SK-N-SH (cell line): ENCODE results near the gene PEX11G. TPM values are rescaled to one million over a fixed set of nuclear protein-coding genes. Genes with fewer than 3 reads are reported as not detected.

Source experiments
- CTCF ChIA-PET: fragments of 300-600, 350-600 bp; formaldehyde crosslinking; extraction: SDS; loops from one replicate; lab custom pipeline; 2021; lab: Yijun Ruan, JAX
- POLR2A ChIA-PET: fragments of 350-600 bp; sonication (Branson Sonifier 250); formaldehyde crosslinking; extraction: SDS; loops from one replicate; lab custom pipeline; 2020; ENCODE audit warnings: antibody characterized with exemption, inconsistent platforms; lab: Yijun Ruan, JAX
- DNase-seq: peaks from one replicate; pipeline ENCODE4 v3.0.0; 2012
- H2AFZ ChIP-seq: fragments of 200-600 bp; sonication (generic); 2 replicates; pipeline ENCODE4 v1.8.1; 2016; ENCODE audit warnings: antibody characterized with exemption, mild to moderate bottlenecking, low read depth
- H3F3A ChIP-seq: fragments of 200-600 bp; sonication (generic); replicated peaks from 2 replicates; pipeline ENCODE3; 2016; ENCODE audit warnings: antibody characterized with exemption, mild to moderate bottlenecking; ENCODE audit not compliant: insufficient read depth
- H3K27ac ChIP-seq, 2 experiments: fragments of 200-500 bp in 1 of 2; fragments of 200-600 bp in 1 of 2; sonication (Bioruptor generic) in 1 of 2; sonication (generic), shearing (Covaris generic) in 1 of 2; 2 replicates each; pipeline versions ENCODE4 v1.5.1 to v1.6.1; 2014 to 2016; ENCODE audit warnings: low read depth in 2 of 2, inconsistent platforms in 1 of 2, low read length in 1 of 2, mild to moderate bottlenecking in 1 of 2, mixed read lengths in 1 of 2
- H3K27me3 ChIP-seq: fragments of 200-600 bp; sonication (generic), shearing (Covaris generic); 2 replicates; pipeline ENCODE4 v1.6.1; 2016; ENCODE audit warnings: mixed run types; ENCODE audit not compliant: insufficient read depth
- H3K36me3 ChIP-seq, 2 experiments: fragments of 200-500 bp in 1 of 2; fragments of 200-600 bp in 1 of 2; sonication (Bioruptor generic) in 1 of 2; sonication (generic) in 1 of 2; replicated peaks in 1 of 2; 2 replicates each; pipeline versions ENCODE3 to v1.5.1; 2014 to 2016; ENCODE audit warnings: low read length in 1 of 2, mild to moderate bottlenecking in 1 of 2; ENCODE audit not compliant: insufficient read depth in 2 of 2, control insufficient read depth in 1 of 2
- H3K4me1 ChIP-seq, 2 experiments: fragments of 200-500 bp in 1 of 2; fragments of 200-600 bp in 1 of 2; sonication (Bioruptor generic) in 1 of 2; sonication (generic), shearing (Covaris generic) in 1 of 2; 2 replicates each; pipeline versions ENCODE4 v1.5.1 to v1.6.1; 2014 to 2016; ENCODE audit warnings: low read depth in 1 of 2, low read length in 1 of 2, mixed run types in 1 of 2; ENCODE audit not compliant: insufficient read depth in 2 of 2, control insufficient read depth in 1 of 2
- H3K4me2 ChIP-seq: fragments of 200-600 bp; sonication (generic), shearing (Covaris generic); 2 replicates; pipeline ENCODE4 v1.6.1; 2017; ENCODE audit warnings: mixed run types
- H3K4me3 ChIP-seq, 2 experiments: fragments of 200-500 bp in 1 of 2; fragments of 200-600 bp in 1 of 2; sonication (Bioruptor generic) in 1 of 2; sonication (generic), shearing (Covaris generic) in 1 of 2; 2 replicates each; pipeline versions ENCODE4 v1.5.1 to v1.8.1; 2014 to 2016; ENCODE audit warnings: low read depth in 2 of 2, inconsistent platforms in 1 of 2, low read length in 1 of 2, mild to moderate bottlenecking in 1 of 2, mixed read lengths in 1 of 2, moderate library complexity in 1 of 2
- H3K79me2 ChIP-seq: fragments of 200-600 bp; sonication (generic); 2 replicates; pipeline ENCODE4 v1.8.1; 2017; ENCODE audit warnings: mild to moderate bottlenecking; ENCODE audit not compliant: insufficient read depth
- H3K9ac ChIP-seq: fragments of 200-600 bp; sonication (generic); 2 replicates; pipeline ENCODE4 v1.6.1; 2017; ENCODE audit warnings: mixed run types
- H3K9me2 ChIP-seq: fragments of 200-600 bp; sonication (generic); 2 replicates; pipeline ENCODE4 v1.6.1; 2017; ENCODE audit warnings: mixed run types
- H3K9me3 ChIP-seq: fragments of 200-600 bp; sonication (generic); 2 replicates; pipeline ENCODE4 v1.6.1; 2017; ENCODE audit warnings: mixed run types, mild to moderate bottlenecking, moderate library complexity
- H4K20me1 ChIP-seq: fragments of 200-600 bp; sonication (generic); 2 replicates; pipeline ENCODE4 v1.6.1; 2017; ENCODE audit warnings: mild to moderate bottlenecking, mixed run types; ENCODE audit not compliant: insufficient read depth
- CHD2 ChIP-seq: fragments of 150-350 bp; IDR thresholded peaks from 2 replicates; pipeline ENCODE4 v1.6.1; 2018; ENCODE audit warnings: low read length; ENCODE audit not compliant: partially characterized antibody
- ELF1 ChIP-seq: IDR thresholded peaks from 2 replicates; pipeline ENCODE4 v1.4.0; 2012
- EP300 ChIP-seq, 2 experiments: IDR thresholded peaks; 2 replicates each; pipeline versions ENCODE4 v1.4.0 to v1.6.1; 2012; ENCODE audit warnings: borderline replicate concordance in 1 of 2, low read depth in 1 of 2, low read length in 1 of 2
- FOSL2 ChIP-seq: IDR thresholded peaks from 2 replicates; pipeline ENCODE4 v1.4.0; 2012; ENCODE audit warnings: low read depth, mild to moderate bottlenecking, moderate library complexity, borderline replicate concordance
- FOXJ3 ChIP-seq: sonication (generic); formaldehyde crosslinking; IDR thresholded peaks from 2 replicates; pipeline ENCODE4 v1.5.1; 2020; ENCODE audit warnings: mild to moderate bottlenecking, missing genetic modification reagents
- FOXM1 ChIP-seq: IDR thresholded peaks from 2 replicates; pipeline ENCODE4 v1.4.0; 2012; ENCODE audit warnings: low read depth, mild to moderate bottlenecking
- GATA2 ChIP-seq: sonication (generic); formaldehyde crosslinking; IDR thresholded peaks from 2 replicates; pipeline ENCODE4 v1.5.0; 2020; ENCODE audit warnings: mild to moderate bottlenecking, missing genetic modification reagents
- IRF3 ChIP-seq: fragments of 150-350 bp; IDR thresholded peaks from 2 replicates; pipeline ENCODE4 v1.6.1; 2016; ENCODE audit warnings: mild to moderate bottlenecking, low read depth, low read length
- JUND ChIP-seq: IDR thresholded peaks from 2 replicates; pipeline ENCODE4 v1.4.0; 2012
- MEF2A ChIP-seq: IDR thresholded peaks from 2 replicates; pipeline ENCODE4 v1.4.0; 2012; ENCODE audit warnings: low read depth, borderline replicate concordance
- MXI1 ChIP-seq: IDR thresholded peaks from 2 replicates; pipeline ENCODE4 v1.6.1; 2012; ENCODE audit warnings: mild to moderate bottlenecking, low read depth, low read length, improper control_type of control experiment
- NFIC ChIP-seq: IDR thresholded peaks from 2 replicates; pipeline ENCODE4 v1.4.0; 2012; ENCODE audit warnings: borderline replicate concordance
- NRF1 ChIP-seq: IDR thresholded peaks from 2 replicates; pipeline ENCODE4 v1.6.1; 2012; ENCODE audit warnings: low read depth, mild to moderate bottlenecking, low read length
- RAD21 ChIP-seq: IDR thresholded peaks from 2 replicates; pipeline ENCODE4 v1.6.1; 2012; ENCODE audit warnings: mild to moderate bottlenecking, low read length
- RCOR1 ChIP-seq: fragments of 150-350 bp; IDR thresholded peaks from 2 replicates; pipeline ENCODE4 v1.6.1; 2017; ENCODE audit warnings: antibody characterized with exemption, low read length
- REST ChIP-seq: IDR thresholded peaks from 2 replicates; pipeline ENCODE4 v1.6.1; 2012; ENCODE audit warnings: mild to moderate bottlenecking, low read depth, low read length, moderate library complexity
- RFX5 ChIP-seq: IDR thresholded peaks from 2 replicates; pipeline ENCODE4 v1.6.1; 2012; ENCODE audit warnings: mild to moderate bottlenecking, improper control_type of control experiment, low read length
- RXRA ChIP-seq: IDR thresholded peaks from 2 replicates; pipeline ENCODE4 v1.4.0; 2012; ENCODE audit warnings: low read depth, mild to moderate bottlenecking, borderline replicate concordance
- SIN3A ChIP-seq: IDR thresholded peaks from 2 replicates; pipeline ENCODE4 v1.6.1; 2012; ENCODE audit warnings: low read depth, mild to moderate bottlenecking, low read length, moderate library complexity, borderline replicate concordance
- SMC3 ChIP-seq: IDR thresholded peaks from 2 replicates; pipeline ENCODE4 v1.6.1; 2012; ENCODE audit warnings: low read depth, low read length, improper control_type of control experiment
- TCF12 ChIP-seq: IDR thresholded peaks from 2 replicates; pipeline ENCODE4 v1.4.0; 2012
- TEAD4 ChIP-seq: IDR thresholded peaks from 2 replicates; pipeline ENCODE4 v1.4.0; 2012; ENCODE audit warnings: mild to moderate bottlenecking, borderline replicate concordance; ENCODE audit not compliant: insufficient read depth
- ZBTB33 ChIP-seq: IDR thresholded peaks from 2 replicates; pipeline ENCODE4 v1.4.0; 2012; ENCODE audit warnings: low read depth, borderline replicate concordance
- WGBS: methylation state at CpG from one replicate; pipeline ENCODE4 v1.1.6; 2017; ENCODE audit warnings: low lambda C conversion rate; 5-methylcytosine and 5-hydroxymethylcytosine counted together
- polyA plus RNA-seq, 3 experiments: library from polyadenylated mRNA; depleted of rRNA; stranded (reverse); fragments of >200 nt; gene quantifications; 2 replicates each; pipeline ENCODE4 v1.2.3, GENCODE V29; 2012

PEX11G gene
- polyA plus RNA-seq, 1 of the 3 experiments (the other 2 are of a cell fraction): 6.1 TPM

- no peaks in the 10 kb centered on the region for H3K9me3 ChIP-seq
- H3K9ac ChIP-seq: no peak overlapping the region
- no peaks in the 10 kb centered on the region; a peak in 1 of 4 replicates for H3K4me1 ChIP-seq
- DNase-seq: no peak
- ChIA-PET POLR2A (no interaction called here), CTCF (interaction anchor here (1.5 kb wide), 1 partner anchor 75 kb away, joined by 5 read pairs; no protein-coding TSS in a partner anchor)
- H3K79me2 ChIP-seq: peaks cover 13% of the 10 kb centered on the region
- WGBS: 75% methylated on average over 7 of the region's 8 CpGs
- H3K9me2 ChIP-seq: no peaks in the 10 kb centered on the region
- H4K20me1 ChIP-seq: no peaks in the 10 kb centered on the region
- no peak for TF ChIP-seq FOSL2
- TF ChIP-seq FOXM1: no peak
- TF ChIP-seq ZBTB33: no peak
- TF ChIP-seq NRF1: no peak
- TF ChIP-seq IRF3: no peak
- no peak for TF ChIP-seq SIN3A
- TF ChIP-seq CHD2: no peak
- no peak for TF ChIP-seq NFIC
- TF ChIP-seq MXI1: no peak
- TF ChIP-seq RCOR1: no peak
- no peak for TF ChIP-seq TEAD4
- no peak for TF ChIP-seq ELF1
- no peak for TF ChIP-seq FOXJ3 (CRISPR knock-in tag)
- no peak for TF ChIP-seq MEF2A
- TF ChIP-seq EP300 (IDR thresholded peaks at IDR 0.05; ENCODE audit: borderline replicate concordance in 1 of 2, low read depth in 1 of 2, low read length in 1 of 2): no peak
- TF ChIP-seq TCF12: no peak
- no peak overlapping the region for H3K27ac ChIP-seq
- no peak overlapping the region for H2AFZ ChIP-seq
- H3F3A ChIP-seq: no peaks in the 10 kb centered on the region
- no peak overlapping the region for H3K4me3 ChIP-seq
- H3K27me3 ChIP-seq: no peaks in the 10 kb centered on the region
- H3K4me2 ChIP-seq: no peak overlapping the region
- H3K36me3 ChIP-seq: peaks cover 0 to 5% of the 10 kb centered on the region in 2 experiments
These were observed 59.1 kb downstream of the PEX11G start for GRCh38 chr19:7429638-7430282.

- POLR2A ChIA-PET: no interaction called here
- Histone ChIP-seq H3K4me3 (no peak overlapping the region), H3F3A (no peaks in the 10 kb centered on the region), H2AFZ (no peak overlapping the region), H3K27me3 (no peaks in the 10 kb centered on the region), H3K79me2 (peaks cover 13% of the 10 kb centered on the region), H3K9ac (no peak overlapping the region), H3K4me2 (no peak overlapping the region), H3K9me3 (no peaks in the 10 kb centered on the region), H3K27ac (no peak overlapping the region), H3K4me1 (no peaks in the 10 kb centered on the region), H4K20me1 (no peaks in the 10 kb centered on the region), H3K36me3 (peaks cover 0 to 6% of the 10 kb centered on the region in 2 experiments), H3K9me2 (no peaks in the 10 kb centered on the region)
- 95% methylated on average over 20 of the region's 20 CpGs for WGBS
- DNase-seq: no peak
- CTCF ChIA-PET: no interaction called here
- TF ChIP-seq GATA2: no peak
- no peak for TF ChIP-seq RFX5
- no peak for TF ChIP-seq REST
- TF ChIP-seq RAD21: no peak
- TF ChIP-seq SMC3: no peak
- no peak for TF ChIP-seq TEAD4
- TF ChIP-seq NRF1: no peak
- TF ChIP-seq NFIC: no peak
- no peak for TF ChIP-seq RXRA
- TF ChIP-seq ELF1: no peak
- no peak for TF ChIP-seq JUND
These were observed 60.2 kb downstream of the PEX11G start for GRCh38 chr19:7428651-7429113.
